GM18526 (cell line): ENCODE data around the gene ARAP2.

Experiments used
- POLR2A ChIP-seq: IDR thresholded peaks from 3 replicates; pipeline ENCODE4 v1.6.1; 2011; ENCODE audit not compliant: insufficient read length; ENCODE audit errors: extremely low read depth

Gene ARAP2

DNA sequence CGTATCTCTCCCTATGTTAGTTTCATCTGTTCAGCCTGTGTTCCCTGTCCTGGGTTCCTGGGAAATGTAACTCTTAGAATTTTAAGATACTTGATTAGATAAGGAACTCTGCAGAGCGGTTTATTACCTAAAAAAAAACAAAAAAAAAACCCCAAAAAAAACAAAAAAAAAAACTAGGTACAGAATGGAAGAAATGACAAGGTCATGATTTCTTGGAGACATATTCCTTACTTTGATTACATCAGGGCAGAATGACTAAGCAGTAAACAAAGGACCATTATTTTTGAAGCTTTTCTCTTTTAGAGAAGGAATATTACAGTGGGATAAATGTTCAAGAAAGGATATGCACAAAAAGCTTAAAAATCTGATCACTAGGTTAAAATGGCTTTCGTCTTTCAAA is 171.8 kb downstream of the ARAP2 start:
- no peak for TF ChIP-seq POLR2A

DNA sequence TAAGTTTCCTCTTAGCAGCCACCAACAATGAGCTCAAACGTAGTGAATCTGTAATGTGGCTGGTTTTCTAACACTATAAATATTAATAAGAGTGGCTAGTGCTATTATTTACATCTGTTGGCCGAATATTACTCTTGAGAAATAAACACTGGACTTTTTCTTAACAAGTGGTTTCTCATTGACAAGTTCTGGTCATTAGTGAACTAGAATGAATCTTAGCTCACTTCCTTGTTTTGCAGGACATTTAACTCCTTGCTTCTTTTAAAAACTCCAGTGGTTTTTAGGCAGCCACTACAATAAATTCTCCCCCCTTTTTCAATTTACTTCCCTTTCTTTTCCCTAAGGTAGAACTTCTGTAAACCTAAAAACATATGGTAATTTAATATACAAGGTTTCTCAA is 177.2 kb downstream of the ARAP2 start:
- TF ChIP-seq POLR2A, result no peak

DNA sequence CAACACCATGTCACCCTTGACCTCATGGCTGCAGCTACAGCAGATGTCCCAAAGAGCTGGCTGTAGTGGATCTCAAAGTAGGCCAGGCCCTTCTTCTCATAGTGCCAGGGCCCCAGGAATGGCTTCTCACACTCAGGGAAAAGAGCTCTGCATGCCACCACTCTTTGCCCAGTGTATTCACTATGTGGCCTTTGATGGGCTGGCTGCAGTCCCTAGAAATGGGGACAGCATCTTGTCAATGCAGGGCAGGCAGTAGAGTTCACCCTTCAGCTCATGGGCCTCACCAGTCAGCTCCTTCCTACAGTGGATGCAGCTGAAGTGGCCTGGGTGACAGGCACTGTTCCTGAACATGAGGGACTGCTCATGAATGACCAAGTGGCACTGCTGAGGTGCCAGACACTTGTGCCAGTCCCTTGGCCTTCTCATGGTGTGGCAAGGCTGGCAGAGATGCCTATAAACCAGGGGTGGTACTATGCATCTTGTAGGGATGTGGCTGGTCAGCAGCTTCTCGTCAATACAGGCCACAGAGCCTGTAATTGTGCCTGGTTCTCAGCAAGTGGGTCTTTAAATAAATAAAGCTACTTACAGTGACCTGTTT is 178.9 kb downstream of the ARAP2 start:
- no peak for TF ChIP-seq POLR2A

DNA sequence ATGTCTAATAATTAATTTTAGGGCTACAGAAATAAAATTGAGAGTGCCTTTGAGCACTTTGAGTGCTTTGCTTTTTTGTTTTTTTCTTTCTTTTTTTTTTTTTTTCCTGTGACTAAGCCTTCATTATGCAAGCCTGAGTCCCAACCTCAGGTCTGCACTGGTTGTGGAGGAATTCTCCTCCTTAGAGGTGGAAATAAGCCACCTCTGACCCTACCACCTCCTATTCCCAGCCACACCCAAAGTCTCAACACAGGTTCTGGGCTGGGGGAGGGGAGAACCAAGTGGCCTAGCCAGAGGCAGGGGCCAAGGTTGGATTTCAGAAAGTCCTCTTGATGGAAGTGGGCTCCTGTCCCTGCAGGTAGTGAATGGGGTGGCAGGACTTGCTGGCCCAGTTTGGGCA is 180.2 kb downstream of the ARAP2 start:
- TF ChIP-seq POLR2A, result no peak

DNA sequence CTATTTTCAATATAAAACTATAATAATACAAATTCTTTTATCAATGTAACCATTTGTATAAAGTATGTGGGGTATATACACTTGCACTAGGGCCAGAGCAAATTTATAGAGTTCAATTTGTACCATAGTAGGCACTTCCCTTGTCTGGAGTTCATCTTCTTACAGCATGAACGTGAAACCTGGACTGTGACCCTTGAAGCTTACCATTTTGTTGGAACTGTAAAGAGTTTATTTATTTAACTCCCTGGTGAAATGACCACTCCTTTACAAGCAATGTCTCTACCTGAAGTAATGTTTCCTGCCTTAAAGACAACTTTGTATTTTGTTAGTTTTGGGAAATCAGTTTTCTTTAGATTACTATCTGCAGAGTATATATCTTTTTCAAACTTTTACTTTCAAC is 188.2 kb downstream of the ARAP2 start:
- TF ChIP-seq POLR2A, result no peak

DNA sequence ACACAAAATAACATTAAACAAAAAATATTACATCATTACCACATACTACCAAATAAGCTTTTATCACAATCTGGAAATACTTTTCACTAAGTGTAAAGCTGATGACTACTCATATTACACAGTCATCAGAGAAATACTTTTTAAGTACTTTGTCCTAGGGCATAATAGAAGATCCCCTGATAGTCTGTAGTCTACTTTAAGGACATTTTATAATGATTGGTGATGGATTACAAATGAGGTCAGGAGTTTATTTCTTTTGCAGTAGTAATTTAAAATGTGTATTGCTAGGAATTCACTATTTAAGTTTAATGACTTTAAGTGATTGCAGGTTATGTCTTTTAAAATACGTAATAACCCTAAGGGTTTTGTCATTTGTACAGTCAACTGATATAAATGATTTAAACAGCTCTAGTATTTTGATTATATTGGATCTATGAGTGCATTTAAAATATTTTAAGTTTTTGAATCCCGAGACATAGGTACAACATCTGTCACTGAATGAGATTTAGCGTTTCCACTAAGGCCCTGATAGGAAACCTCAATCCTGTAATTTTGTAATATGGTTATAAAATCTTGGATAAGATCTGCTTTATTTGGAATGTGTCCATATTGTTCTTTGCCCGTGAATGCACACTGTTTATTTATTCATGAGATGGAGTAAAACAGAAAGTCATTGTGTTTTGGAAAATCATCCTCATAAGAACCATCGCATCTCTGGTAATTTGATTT is 189.5 kb downstream of the ARAP2 start:
- TF ChIP-seq POLR2A, result no peak

DNA sequence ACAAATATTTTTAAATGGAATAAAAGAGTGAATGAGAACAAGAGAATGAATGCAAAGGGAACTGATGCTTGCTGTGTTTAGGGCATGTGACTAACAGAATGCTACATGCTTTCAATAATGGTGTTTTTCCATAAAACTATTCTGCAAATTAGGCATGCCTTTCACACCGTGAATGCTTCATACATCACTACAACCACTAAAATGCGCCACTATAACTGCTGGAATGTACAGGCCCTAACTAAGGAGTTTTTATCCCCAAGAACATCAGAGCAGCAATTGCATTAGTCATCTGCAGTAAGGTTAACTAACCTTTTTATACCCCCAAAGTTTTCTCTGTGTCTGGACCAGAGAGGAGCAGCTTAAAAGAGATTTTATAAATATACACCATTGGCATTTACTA is 190.4 kb downstream of the ARAP2 start:
- TF ChIP-seq POLR2A, result no peak

DNA sequence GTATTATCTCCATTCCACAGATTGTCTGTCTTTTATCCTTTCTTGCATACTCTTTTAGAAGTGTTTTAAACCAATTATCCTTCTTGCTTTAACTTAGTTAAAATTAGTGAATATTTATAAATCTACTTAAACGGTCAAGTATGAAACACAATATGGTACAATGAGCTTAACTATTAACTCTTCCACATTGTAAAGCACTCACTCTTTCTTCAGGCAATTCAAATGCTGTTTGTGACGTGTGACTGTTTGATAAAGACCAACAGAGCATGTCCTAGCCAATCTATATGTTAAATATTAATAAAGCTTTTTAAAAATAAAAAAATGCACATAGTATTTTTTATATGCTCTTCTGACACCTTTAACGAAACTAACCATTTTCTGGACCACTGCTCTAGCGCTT is 192.7 kb downstream of the ARAP2 start:
- TF ChIP-seq POLR2A, result no peak

DNA sequence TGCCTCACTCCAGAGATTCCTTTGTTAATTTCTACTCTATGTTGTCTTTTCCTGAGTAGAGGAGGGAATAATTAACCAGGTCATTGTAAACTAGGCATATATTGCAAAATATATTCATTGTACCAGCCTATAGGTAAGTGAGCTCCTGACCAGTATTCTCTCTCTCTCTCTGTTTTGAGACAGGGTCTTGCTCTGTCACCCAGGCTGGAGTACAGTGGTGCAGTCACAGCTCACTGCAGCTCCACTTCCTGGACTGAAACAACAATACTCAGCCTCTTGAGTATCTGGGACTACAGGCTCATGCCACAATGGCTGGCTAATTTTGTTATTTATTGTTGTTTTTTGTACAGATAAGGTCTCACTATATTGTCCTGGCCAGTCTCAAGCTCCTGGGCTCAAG is 198.3 kb downstream of the ARAP2 start:
- TF ChIP-seq POLR2A, result no peak

DNA sequence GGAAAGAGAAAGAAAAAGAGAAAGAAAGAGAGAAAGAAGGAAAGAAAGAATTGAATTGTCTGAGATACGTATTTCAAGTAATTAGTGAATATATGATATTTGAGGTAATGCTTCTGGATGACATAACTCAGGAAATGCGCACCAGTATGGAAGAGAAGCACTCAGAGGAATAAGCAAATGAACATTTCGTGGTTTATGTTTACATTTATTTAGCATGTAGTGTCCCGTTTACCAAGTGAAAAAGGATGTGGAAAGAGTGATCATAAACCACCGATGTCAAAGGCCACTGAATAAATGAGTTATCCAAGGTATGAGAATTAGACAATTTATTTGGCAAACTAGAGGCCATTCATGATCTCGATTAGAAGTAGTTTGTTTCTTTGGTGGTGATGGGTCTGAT is 200.4 kb downstream of the ARAP2 start:
- no peak for TF ChIP-seq POLR2A

DNA sequence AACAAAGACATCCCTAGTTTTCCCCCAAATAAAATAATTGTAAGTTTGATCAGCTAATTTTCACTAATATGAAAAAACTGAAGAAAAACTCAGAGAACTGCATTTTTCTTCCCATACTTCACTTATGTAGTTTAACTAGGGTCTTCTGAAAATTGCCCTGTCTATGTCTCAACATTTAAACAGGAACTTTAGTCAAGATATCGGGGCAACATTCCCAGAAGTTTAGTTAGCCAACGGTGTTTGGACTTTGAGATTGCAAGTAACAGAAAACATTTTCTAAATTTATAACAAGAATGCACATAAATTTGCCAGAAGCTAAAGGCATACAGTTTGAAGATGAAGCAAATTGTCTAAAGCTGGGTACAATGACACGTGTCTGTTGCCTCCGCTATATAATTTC is 201.1 kb downstream of the ARAP2 start:
- no peak for TF ChIP-seq POLR2A

DNA sequence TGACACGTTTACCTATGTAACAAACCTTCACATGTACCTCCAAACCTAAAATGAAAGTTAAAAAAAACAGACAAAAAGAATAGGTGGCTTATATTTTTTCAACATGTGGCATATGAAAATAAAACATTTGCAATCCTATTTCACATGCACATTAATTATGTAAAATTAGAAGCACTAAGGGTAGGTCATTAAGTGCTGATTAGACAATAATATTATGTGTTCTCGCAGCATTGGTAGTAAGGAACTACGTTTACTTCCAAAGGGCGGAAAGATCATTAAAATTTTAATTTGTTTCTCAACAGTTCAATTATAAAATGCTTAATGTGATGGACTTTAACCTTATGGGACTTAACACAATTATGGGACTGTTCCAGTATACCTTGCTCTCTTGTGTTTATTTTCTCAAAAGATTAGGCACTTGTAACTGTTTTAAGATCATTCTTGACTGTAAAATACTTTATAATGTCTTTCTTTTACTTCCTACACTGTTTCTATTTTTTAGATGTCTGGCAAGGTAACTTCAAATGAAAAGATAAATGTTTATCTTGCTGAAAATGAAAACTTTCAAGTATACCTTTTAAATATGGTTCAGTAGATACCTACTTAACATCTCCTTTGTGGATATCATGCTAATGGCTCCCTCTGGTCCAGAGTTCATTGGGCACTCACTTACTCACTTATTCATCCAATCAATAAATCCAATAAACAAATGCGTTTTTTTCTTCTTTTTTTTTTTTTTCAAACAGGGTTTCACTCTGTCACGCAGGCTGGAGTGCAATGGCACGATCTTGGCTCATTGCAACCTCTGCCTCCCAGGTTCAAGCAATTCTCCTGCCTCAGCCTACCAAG is 202.0 kb downstream of the ARAP2 start:
- no peak for TF ChIP-seq POLR2A

DNA sequence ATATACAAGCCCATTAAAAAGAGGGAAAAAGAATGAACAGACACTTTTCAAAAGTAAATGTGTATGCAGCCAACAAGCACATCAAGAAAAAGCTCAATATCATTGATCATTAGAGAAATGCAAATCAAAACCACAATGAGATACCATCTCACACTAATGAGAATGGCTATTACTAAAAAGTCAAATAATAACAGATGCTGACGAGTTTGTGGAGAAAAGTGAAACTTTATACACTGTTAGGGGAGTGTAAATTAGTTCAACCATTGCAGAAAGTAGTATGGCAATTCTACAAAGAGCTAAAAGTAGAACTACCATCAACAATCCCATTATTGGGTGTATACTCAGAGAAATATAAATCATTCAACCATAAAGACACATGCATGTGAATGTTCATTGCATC is 203.0 kb downstream of the ARAP2 start:
- TF ChIP-seq POLR2A, result no peak

DNA sequence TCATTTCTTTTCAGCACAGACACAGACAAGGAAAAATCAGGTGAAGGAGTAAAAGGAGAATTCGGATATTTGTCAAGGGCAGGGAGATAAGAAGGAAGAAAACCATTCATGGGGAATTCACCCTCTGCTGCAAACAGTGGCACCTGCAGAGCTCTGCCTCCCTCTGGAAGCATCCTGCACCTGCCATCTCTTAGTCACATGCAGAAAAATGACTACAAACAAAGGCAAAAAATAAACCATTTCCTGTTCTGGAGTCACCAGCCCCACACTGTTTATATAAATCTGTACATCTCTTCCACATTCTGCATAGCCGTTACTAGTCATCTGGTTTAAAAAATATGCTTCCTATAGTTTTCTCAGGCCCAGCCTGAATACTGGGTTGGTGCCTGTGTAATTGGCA is 205.3 kb downstream of the ARAP2 start:
- no peak for TF ChIP-seq POLR2A

DNA sequence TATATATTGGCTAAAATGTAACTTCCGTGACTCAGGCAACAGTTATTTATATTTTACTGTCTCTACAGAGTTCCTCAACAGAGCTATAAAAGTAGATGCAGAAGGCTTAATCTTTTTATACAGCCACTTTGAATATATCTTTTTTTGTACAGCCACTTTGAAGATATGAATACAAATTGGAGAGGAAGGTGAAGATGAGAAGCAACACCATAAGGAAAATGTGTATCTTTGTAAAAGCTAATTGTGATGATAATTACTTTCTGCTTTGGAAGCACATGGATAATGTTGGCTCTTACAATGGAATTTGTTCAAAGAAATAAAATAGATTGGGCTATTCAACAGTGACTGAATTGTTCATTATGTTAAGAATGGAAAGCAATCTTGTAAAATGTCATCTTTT is 205.8 kb downstream of the ARAP2 start:
- no peak for TF ChIP-seq POLR2A

DNA sequence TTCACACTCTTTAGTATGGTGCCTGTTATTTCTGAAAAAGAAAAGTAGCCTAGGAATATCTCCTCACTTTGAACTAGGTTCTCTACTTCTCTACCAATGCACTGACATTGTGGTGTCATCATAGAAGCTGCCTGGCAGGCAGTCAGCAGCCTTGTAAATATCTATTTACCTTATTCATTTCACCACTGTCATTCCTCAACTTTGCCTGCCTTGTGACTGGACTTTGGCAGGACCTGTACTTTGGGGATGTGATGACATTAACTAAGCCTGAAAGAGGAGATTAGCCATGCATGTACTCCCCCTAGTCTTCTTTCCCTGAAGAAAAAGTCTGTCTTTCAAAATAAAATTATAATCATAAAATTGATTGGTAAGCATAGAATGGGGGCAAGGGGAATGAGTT is 207.2 kb downstream of the ARAP2 start:
- TF ChIP-seq POLR2A, result no peak
